ENCODE results near the gene KIF6. TPM values are rescaled to one million over a fixed set of nuclear protein-coding genes. Genes with fewer than 3 reads are reported as not detected.

KIF6 gene
- total RNA-seq, 4 donors from 2014 or later, result 0.47 to 2.3 (median 0.97) TPM

DNA sequence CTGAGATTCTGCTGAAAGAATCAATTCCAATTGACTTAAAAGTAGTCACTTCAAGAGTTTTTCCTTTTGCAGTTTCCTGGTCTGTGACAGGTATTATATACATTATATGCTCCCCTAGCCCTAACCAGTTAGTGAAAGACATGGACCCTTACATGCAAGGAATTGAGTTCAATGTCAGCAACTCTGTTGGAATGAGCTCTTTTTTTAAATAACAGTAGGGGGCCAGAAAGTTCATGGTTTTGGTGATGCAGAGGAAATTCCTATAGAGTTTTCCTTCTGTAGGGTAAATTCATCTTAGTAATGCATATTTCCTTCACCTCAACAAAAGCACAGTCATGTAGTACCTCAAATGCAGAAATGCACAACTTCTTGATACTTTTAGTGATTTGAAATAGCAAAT is 172.2 kb downstream of the KIF6 start:
- no peak for ATAC-seq
- no peak overlapping the region for H3K27ac ChIP-seq
- TF ChIP-seq CTCF (IDR thresholded peaks at IDR 0.05), result no peak
- no peak for TF ChIP-seq EP300 (IDR thresholded peaks at IDR 0.05)
- no peak for TF ChIP-seq POLR2A (IDR thresholded peaks at IDR 0.05)
- no peak for TF ChIP-seq POLR2AphosphoS5 (IDR thresholded peaks at IDR 0.05)

DNA sequence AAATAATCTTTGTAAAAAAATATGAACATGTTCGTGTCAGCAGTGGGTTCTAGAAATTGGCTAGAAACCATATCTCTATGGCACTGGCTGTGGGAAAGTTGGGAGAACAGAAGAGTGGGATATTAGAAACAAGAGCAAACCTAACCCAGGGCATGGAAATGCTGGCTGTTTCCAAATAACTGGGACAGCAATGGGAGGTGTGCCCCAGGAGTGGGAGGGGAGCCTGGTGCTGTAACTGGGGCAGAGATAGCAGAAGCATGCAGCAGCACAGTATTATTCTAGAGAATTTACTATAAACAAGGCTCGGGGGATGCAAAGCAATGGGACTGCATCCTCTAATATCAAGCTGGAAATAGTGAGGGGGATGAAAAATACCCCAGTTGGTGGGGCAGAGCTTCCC is 175.0 kb downstream of the KIF6 start:
- H3K4me3 ChIP-seq, result no peak overlapping the region
- H3K36me3 ChIP-seq, result no peaks in the 10 kb centered on the region
- no peak for ATAC-seq
- H3K27ac ChIP-seq, result no peak overlapping the region
- H3K4me1 ChIP-seq, result peaks cover 3 to 39% (median 4%) of the 10 kb centered on the region in 3 donors
- no peaks in the 10 kb centered on the region for H3K9me3 ChIP-seq
- no peak for TF ChIP-seq EP300 (IDR thresholded peaks at IDR 0.05)
- no peak for TF ChIP-seq CTCF (IDR thresholded peaks at IDR 0.05)
- no peak for TF ChIP-seq POLR2AphosphoS5 (IDR thresholded peaks at IDR 0.05)
- TF ChIP-seq POLR2A (IDR thresholded peaks at IDR 0.05), result no peak
- no peaks in the 10 kb centered on the region for H3K27me3 ChIP-seq
- WGBS, 2 donors (ENCODE audit: low coverage in 1 of 2), result 28 to 31% methylated on average over 2 of the region's 2 CpGs

More for the DNA sequence above, 172.2 kb downstream of the KIF6 start:
- H3K36me3 ChIP-seq, result no peaks in the 10 kb centered on the region
- no peaks in the 10 kb centered on the region for H3K27me3 ChIP-seq
- peaks cover 3 to 34% (median 4%) of the 10 kb centered on the region in 3 donors for H3K4me1 ChIP-seq
- H3K9me3 ChIP-seq, result no peaks in the 10 kb centered on the region
- H3K4me3 ChIP-seq, result no peak overlapping the region

DNA sequence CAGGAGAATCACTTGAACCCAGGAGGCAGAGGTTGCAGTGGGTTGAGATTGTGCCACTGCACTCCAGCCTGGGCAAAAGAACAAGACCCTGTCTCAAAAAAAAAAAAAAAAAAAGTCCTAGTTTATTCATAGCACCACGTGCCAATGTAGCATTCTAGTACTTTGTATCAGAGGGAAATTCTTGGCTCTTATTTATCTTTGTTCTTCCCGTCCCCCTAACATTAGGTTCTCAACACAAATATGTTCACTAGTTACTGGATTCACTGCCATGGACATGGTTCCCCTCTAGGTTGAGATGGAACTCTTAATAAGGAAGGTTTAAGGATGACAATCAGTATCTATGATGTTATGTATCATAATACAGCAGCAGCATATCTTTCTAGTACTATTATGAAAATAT is 178.5 kb downstream of the KIF6 start:
- no peaks in the 10 kb centered on the region for H3K36me3 ChIP-seq
- peaks cover 10 to 57% (median 20%) of the 10 kb centered on the region in 3 donors for H3K4me1 ChIP-seq
- H3K27ac ChIP-seq, result peak overlapping the region in 2 of 4 donors; percentile 30 to 71
- H3K4me3 ChIP-seq, result no peak overlapping the region
- no peaks in the 10 kb centered on the region for H3K9me3 ChIP-seq
- no peaks in the 10 kb centered on the region for H3K27me3 ChIP-seq
- ATAC-seq, result no peak
- TF ChIP-seq CTCF (IDR thresholded peaks at IDR 0.05), result no peak
- no peak for TF ChIP-seq EP300 (IDR thresholded peaks at IDR 0.05)
- no peak for TF ChIP-seq POLR2AphosphoS5 (IDR thresholded peaks at IDR 0.05)
- TF ChIP-seq POLR2A (IDR thresholded peaks at IDR 0.05), result no peak
- WGBS, 2 donors (ENCODE audit: low coverage in 1 of 2), result 14 to 27% methylated on average over 1 to 2 of the region's 2 CpGs

DNA sequence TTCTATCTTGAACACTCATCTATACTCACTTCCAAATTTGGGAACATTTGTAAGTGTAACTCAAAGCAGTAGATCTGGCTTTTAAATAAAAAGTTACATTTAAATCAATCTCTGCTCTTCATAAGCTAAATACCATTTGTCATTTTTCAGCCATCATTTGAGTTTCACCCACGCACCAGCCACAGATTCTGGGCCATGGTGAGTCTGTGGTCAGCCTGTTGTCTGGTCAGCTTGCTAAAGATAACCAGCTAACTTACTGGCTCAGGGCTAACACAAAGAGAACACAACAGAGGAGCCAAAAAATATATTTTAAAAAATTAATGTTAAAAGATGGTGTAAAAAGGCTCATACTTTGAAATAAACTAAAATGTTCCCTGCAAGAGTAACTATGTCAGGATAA is 181.3 kb downstream of the KIF6 start:
- TF ChIP-seq CTCF (IDR thresholded peaks at IDR 0.05) (no peak), EP300 (IDR thresholded peaks at IDR 0.05) (no peak), POLR2A (IDR thresholded peaks at IDR 0.05) (no peak), POLR2AphosphoS5 (IDR thresholded peaks at IDR 0.05) (no peak)
- Histone ChIP-seq H3K9me3 (no peaks in the 10 kb centered on the region), H3K27ac (peak overlapping the region; percentile 58 to 82 (median 74)), H3K4me1 (peaks cover 7 to 39% (median 17%) of the 10 kb centered on the region in 3 donors), H3K36me3 (no peaks in the 10 kb centered on the region), H3K27me3 (no peaks in the 10 kb centered on the region), H3K4me3 (no peak overlapping the region)
- no peak for ATAC-seq
- 13 to 50% methylated on average over 1 of the region's 1 CpG for WGBS, 2 donors (ENCODE audit: low coverage in 1 of 2)

- Histone ChIP-seq H3K4me1 (peaks cover 7 to 33% (median 17%) of the 10 kb centered on the region in 3 donors), H3K27me3 (no peaks in the 10 kb centered on the region), H3K36me3 (no peaks in the 10 kb centered on the region), H3K9me3 (no peaks in the 10 kb centered on the region), H3K27ac (peak overlapping the region; percentile 58 to 82 (median 74)), H3K4me3 (no peak overlapping the region)
- WGBS, 2 donors (ENCODE audit: low coverage in 1 of 2), result 18% methylated on average over 2 of the region's 2 CpGs; no CpG with 5 or more reads in 1 of the 2 donors
- peak; percentile 98 for ATAC-seq
- TF ChIP-seq CTCF (IDR thresholded peaks at IDR 0.05), result no peak
- peak; percentile 80 for TF ChIP-seq POLR2AphosphoS5 (IDR thresholded peaks at IDR 0.05)
These were observed 182.1 kb downstream of the KIF6 start for GRCh38 chr6:39543095-39543494.

Data from gastroesophageal sphincter (tissue), 4 donors.